Activated CD4-positive, alpha-beta T cell treated with anti-CD3 and anti-CD28 coated beads for 4 hours (primary cell): ENCODE measurements around the gene ZNF626.
"Not testable (repeated sequence)": the region's sequence is repeated elsewhere in the genome, so short reads cannot be mapped to it uniquely, and the experiment has no call there.

Experiments
- DNase-seq, 2 donors: peaks; one replicate each; pipeline ENCODE4 v3.0.0-alpha.2; 2020

ZNF626 gene

DNA sequence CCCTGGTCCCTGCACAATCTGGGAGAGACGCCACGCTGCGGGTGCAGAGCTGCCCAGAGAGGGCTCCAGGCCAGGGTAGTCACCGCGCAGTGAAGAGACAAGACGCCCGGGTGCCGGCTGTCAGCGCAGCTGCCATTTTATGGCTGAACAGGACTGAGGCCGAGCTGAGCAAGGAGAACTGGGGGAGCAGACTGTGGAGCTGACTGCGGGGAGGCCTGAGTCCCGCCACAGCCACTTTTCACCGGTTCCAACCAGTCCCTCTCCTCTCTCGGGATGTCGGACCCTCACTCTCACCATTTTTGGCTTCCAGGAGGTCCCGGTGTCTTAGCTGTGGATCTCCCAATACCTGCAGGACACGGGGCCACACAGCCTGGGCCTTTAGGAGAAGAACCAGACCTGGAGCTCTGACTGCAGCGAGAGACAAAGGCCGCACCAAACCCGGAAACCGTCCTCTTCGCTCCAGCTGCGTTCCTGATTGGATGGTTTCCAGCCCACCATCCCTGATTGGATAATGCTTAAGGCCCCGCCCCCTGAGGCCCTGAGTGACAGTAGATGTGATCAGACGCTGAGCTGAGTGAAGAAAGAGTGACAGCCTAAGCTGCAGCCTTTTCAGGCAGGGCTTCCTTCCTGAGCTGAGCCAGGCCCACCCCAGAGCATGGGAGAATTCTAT lies at the start of gene ZNF626:
ZNF626 (minus strand) TSS at position 422 of the 670 bp plus-strand sequence; CDS start at position 297, 125 bp downstream.
- peak; percentile 88 to 91 for DNase-seq

DNA sequence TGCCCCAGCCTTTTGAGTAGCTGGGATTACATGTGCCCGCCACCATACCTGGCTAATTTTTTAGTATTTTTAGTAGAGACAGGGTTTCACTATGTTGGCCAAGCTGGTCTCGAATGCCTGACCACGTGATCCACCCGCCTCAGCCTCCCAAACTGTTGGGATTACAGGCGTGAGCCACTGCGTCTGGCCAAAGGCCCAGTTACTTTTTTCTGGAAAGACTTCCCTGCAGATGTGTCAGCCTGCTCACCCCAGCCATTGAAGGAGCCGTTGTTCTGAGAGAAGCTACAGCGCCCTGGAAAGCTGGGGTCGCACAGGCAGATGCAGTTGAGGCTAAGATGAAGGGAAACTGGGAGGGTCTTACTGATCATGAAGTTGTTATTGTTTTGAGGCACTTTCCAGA lies 7.9 kb upstream of the ZNF626 start:
- no peak for DNase-seq

DNA sequence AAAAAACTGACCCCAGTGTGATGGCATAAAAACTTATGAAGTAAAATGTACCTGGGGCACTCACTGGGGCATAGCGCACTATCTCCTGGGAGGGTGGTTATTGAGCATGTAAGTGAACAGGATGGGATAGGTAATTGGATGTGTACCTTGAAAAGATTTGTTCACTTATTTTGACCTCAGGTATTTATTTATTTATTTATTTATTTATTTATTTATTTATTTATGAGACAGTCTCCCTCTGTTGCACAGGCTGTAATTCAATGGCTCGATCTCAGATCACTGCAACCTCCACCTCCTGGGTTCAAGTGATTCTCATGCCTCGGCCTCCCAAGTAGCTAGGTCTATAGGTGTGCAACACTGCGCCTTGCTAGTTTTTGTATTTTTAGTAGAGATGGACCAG lies 5.9 kb upstream of the ZNF626 start:
- DNase-seq = no peak

DNA sequence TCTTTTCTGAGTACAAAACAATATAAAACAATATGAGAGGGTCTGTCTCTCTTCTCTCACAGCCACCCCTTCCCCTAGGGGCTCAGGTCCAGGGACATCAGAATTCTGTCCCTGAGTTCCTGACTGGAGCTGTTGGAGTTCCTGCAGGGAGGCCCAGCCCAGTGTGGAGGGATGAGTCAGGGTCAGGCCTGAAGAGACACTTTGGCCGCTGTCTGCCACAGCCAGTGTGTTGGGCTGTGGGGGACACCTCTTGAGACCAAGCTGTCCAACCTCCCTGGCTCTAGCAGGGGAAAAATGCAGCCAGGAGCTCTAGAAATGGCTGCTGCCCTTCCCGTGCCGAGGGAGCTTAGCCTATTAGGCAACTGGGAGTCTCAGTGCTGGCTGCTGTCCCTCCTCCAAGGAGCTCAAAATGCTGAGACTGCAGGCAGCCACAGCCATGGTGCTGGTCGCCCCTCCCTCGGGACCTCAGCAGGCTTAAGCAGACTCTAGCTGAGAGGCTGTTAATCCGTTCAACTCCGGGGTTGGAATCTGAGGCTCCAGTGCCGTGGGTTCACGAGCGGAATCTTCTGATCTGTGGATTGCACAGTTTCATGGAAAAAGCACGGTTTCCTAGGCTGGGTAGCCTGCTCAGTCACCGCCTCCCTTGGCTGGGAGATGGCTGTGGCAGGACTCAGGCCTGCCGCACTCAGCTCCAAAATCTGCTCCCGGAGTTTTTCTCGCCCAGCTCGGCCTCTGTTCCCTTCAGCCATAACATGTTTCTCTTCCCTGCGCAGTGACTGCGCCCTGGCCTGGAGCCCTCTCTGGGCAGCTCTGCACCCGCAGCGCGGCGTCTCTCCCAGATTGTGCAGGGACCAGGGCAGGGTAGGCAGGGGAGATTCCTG lies 3.8 kb upstream of the ZNF626 start:
- no peak for DNase-seq

DNA sequence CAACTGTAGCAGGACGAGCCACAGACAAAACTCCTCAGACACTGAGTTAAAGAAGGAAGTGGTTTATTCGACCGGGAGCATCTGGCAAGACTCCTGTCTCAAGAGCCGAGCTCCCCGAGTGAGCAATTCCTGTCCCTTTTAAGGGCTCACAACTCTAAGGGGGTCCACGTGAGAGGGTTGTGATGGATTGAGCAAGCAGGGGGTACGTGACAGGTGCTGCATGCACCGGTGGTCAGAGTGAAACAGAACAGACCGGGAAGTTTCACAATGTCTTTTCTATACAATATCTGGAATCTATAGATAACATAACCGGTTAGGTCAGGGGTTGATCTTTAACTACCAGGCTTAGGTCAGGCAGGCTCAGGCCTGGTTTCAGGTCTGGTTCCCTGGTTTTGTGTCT lies 3.1 kb upstream of the ZNF626 start:
- not testable (repeated sequence) for DNase-seq

DNA sequence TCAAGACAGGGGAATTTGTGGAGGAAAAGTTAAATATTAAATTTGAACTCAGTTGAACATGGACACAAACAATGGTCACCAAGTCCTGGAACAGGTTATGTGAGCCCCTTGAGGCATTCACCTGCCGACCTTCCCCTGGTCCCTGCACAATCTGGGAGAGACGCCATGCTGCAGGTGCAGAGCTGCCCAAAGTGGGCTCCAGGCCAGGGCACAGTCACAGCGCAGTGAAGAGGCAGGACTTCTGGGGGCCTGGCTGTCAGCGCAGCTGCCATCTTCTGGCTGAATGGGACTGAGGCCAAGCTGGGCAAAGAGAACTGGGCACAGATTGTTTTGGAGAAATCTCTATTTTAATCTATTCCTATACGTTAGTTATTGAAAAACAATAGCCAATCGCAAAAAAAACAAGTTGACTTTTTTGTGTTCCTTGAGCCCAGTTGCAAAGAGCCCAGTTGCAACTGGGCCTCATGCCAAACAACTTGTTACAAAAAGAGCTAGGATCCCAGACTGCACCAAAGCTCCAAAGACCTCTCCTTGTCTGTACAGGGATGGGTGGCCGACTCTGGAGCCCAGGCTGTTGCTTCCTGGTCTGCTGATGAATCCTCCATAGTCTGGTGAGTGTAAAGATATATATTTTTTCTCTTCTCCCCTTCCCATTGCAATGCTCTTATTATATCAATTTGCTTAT lies 1.2 kb upstream of the ZNF626 start:
- DNase-seq = no peak

DNA sequence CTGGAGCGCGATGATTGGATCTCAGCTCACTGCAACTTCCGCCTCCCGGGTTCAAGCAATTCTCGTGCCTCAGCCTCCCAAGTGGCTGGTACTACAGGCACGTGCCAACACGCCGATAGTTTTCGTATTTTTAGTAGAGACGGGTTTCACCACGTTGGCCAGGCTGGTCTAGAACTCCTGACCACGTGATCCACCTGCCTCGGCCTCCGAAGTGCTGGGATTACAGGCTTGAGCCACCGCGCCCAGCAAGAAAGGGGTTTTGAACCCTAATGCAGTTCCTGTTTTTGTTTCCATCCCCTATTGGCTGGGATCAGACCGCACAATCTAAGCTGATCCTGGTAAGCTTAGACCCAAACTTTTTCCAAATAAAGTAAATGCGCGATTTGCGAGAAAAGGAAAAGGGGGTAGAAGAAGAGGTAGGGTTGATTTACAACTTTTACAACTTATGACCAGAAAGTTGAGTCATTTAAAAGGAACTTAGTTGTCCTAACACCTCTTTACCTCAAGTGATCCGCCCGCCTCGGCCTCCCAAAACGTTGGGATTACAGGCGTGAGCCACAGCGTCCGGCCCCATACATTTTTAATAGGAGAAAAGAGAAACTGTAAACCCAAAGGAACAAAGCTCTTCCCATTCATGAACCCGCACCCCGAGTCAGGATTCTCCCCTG lies 764 bp downstream of the ZNF626 start:
- DNase-seq = no peak

DNA sequence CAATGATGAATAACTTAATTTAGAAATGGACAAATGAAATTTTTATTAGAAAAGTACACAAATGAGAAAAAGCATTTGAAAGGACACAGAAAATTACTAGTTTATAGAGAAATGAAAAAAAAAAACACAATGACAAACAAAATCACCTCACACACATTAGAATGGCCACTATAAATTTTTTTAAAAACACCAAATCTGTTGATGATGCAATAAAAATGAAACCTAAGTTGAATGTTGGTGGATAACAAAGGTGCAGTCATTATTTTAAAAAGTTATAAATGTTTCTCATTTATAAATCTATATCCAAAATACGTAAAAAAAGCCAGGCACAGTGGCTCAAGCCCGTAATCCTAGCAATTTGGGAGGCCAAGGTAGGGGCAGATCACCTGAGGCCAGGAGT lies 20.8 kb downstream of the ZNF626 start:
- DNase-seq = no peak

DNA sequence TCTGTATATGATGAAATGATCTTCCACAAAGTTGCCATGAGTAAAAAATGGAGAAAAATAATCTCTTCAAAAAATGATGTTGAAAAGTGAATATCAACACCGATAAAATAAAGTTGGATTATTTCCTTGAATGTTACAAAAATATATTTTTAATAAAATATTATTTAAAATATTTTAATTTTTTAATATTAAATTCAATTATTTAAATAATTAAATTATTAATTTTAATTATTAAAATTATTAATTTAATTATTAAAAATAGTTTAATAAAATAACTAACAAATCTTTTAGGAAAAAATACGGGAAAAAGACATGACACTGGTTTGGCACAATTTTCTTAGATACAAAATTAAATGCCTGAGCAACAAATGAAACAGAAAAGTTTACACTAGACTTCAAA lies 21.3 kb downstream of the ZNF626 start:
- no peak for DNase-seq

DNA sequence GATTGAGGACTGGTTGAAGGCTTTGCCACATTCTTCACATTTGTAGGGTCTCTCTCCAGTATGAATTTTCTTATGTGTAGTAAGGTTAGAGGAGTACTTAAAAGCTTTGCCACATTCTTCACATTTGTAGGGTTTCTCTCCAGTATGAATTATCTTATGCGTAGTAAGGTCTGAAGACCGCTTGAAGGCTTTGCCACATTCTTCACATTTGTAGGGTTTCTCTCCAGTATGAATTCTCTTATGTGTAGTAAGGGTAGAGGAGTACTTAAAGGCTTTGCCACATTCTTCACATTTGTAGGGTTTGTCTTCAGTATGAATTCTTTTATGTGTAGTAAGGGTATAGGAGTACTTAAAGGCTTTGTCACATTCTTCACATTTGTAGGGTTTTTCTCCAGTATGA lies 36.8 kb downstream of the ZNF626 start:
- not testable (repeated sequence) for DNase-seq

DNA sequence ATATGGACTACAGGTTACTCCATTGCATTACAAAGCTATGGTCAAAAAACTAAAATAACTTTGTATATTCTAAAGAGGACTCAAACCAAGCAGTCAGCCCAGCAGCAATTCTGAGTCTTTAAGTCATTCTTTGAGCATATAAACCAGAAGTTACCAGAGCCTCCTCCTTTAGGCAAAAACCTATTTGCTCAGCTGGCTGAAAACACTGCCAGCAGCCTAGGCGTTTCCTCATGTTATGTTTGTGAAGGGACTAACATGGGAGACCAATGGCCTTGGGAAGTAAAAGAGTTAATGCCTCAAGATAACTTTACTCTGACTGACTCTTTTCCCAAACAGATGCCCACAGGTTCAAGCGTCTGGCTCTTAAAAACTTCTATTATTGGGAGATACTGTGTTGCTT lies 45.3 kb downstream of the ZNF626 start:
- no peak for DNase-seq

DNA sequence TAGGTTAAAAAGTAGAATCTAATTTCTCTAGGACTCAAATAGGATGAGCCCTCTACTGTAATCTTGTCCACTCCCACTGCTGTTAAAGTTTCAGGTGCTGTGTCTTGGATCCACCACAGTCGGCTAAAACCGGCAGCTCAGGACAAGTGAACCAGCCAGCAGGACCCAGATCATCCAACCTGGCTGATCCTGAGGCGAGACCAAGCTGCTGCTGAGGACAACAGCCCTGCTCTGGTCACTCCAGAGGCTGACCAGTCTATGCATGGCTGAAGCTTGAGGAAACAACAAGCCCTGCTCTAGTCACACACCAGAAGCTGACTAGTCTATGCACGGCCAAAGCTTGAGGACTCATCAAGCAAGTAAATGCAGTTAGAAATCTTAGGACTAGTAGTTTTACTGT lies 46.4 kb downstream of the ZNF626 start:
- not testable (repeated sequence) for DNase-seq

DNA sequence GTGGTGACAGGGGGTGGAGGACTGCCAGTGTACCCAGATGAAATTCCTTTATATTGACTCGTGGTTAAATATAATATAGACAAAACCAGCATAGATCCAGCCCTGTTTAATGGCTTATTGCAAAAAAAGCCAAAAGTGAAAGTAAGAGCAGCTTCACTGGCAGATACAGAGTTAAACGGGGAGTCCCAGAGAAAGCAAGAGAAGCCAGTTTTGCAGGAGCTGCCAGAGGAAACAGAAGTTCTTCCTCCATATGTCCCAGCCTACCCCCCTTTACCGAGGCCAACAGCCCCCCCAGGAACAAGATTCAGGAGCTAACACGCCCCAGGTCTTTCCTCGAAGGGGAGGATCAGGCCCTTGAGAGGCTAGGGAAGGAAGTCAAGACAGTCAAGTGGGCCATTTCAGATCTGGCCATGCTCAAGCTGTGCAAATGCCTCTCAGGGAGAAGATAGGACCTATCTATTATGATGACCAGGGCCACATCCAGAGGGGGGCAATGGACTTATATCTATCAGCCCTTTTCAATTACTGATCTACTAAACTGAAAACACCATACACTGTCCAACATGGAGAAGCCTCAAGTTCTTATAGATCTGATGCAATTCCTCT lies 48.6 kb downstream of the ZNF626 start:
- no peak for DNase-seq

DNA sequence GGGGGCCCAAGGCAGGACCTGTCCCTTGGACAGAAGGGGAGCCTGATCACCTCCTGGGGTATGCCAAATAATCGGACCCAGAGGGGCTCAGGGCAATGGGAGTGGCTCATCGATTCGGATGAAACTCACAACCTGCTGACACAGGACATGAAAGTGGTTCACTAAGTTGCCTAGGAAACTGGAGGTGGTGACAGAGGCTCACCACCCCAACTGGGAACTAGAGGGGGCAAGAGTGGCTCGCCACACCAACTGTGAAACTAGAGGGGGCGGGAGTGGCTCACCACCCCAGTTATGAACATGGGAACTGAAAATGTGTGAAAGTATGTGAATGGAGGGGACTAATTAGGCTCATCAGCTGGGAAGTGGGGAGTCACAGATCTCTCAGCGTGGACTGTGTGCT lies 49.5 kb downstream of the ZNF626 start:
- DNase-seq = no peak

DNA sequence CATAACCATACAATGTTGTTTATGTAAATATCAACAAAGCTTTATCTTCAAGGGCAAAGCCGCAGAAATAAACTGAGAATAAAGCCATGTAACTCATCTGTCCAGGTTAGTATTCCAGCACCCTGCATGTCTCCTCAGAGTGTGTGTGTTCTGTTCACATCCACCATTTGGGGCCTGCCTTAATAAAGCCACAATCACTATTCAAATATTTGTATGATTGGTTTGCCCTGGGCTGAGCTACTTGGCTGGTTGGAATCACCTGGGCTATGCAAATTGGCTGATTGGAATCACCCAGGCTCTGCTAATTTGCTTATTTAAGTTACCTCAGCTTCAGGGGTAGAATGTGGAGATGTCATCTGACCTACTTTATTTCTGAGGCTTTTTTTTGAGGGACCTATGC lies 53.4 kb downstream of the ZNF626 start:
- no peak for DNase-seq
